ENCODE results near the gene ZMYND15. TPM values are rescaled to one million over a fixed set of nuclear protein-coding genes. Genes with fewer than 3 reads are reported as not detected.

ZMYND15 gene
- total RNA-seq, 1 experiment from 2014 or later: 2.8 TPM

DNA sequence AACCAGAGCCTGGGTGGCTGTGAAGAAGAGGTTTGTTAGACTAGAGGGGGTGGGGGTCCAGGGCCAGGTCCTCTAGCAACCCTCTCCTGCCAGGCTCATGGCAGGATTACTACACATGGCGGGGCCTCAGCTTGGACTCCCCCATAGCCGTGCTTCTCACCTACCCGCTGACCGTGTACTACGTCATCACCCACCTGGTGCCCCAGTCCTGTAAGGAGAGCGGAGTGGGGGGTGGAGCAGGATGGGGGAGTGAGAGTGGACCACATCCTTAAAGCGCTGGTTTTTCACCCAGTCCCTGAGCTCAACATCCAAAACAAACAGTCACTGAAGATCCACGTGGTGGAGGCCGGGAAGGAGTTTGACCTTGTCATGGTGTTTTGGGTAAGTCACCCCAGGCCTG, 4.3 kb downstream of the ZMYND15 start:
- no peak overlapping the region for H3K4me2 ChIP-seq (ENCODE audit: low read length)
- H3K9ac ChIP-seq (ENCODE audit: low read length): no peak overlapping the region
- BruUV-seq (replicated peaks): no TSS peak
- no peaks in the 10 kb centered on the region for H3K27me3 ChIP-seq (ENCODE audit: insufficient read depth, low read length)
- H3K36me3 ChIP-seq (ENCODE audit: control insufficient read depth in 1 of 2, insufficient read depth in 2 of 2, low read length in 2 of 2): no peaks in the 10 kb centered on the region
- no peak for ATAC-seq
- no peak for DNase-seq (ENCODE audit: low read depth, low spot score)
- intact Hi-C loops (cut with micrococcal nuclease): no loop called here
- H3K9me3 ChIP-seq (ENCODE audit: control insufficient read depth in 1 of 2, insufficient read depth in 1 of 2, low read depth in 1 of 2, low read length in 2 of 2): no peaks in the 10 kb centered on the region
- H3K27ac ChIP-seq (ENCODE audit: low read depth, low read length): no peak overlapping the region
- ChIA-PET CTCF (no interaction called here), RAD21 (ENCODE audit: low non-redundant PET in 1 of 2, low total read pairs in 2 of 2, uncharacterized antibody in 2 of 2, unreplicated experiment in 2 of 2) (interaction anchor here in 1 of 2 experiments (0.6 kb wide), 1 partner anchor 68 kb away, joined by 3 read pairs; no protein-coding TSS in a partner anchor), POLR2A (no interaction called here)
- no peaks in the 10 kb centered on the region for H4K20me1 ChIP-seq (ENCODE audit: insufficient read depth)
- no peak overlapping the region for H3K4me3 ChIP-seq (replicated peaks in 1 of 2; ENCODE audit: low read depth in 1 of 2, low read length in 2 of 2)
- no peak overlapping the region for H2AFZ ChIP-seq (ENCODE audit: low read depth, low read length, poor library complexity, severe bottlenecking)
- H3K9me2 ChIP-seq (ENCODE audit: insufficient read depth): no peaks in the 10 kb centered on the region
- H3K4me1 ChIP-seq (ENCODE audit: control insufficient read depth in 1 of 2, insufficient read depth in 2 of 2, low read length in 2 of 2): peaks cover 2 to 11% of the 10 kb centered on the region in 2 experiments; a peak in 3 of 4 replicates
- H3K79me2 ChIP-seq (ENCODE audit: insufficient read depth, low read length): no peaks in the 10 kb centered on the region; the same call in 1 of the 2 replicates
- TF ChIP-seq, protein P1, sequence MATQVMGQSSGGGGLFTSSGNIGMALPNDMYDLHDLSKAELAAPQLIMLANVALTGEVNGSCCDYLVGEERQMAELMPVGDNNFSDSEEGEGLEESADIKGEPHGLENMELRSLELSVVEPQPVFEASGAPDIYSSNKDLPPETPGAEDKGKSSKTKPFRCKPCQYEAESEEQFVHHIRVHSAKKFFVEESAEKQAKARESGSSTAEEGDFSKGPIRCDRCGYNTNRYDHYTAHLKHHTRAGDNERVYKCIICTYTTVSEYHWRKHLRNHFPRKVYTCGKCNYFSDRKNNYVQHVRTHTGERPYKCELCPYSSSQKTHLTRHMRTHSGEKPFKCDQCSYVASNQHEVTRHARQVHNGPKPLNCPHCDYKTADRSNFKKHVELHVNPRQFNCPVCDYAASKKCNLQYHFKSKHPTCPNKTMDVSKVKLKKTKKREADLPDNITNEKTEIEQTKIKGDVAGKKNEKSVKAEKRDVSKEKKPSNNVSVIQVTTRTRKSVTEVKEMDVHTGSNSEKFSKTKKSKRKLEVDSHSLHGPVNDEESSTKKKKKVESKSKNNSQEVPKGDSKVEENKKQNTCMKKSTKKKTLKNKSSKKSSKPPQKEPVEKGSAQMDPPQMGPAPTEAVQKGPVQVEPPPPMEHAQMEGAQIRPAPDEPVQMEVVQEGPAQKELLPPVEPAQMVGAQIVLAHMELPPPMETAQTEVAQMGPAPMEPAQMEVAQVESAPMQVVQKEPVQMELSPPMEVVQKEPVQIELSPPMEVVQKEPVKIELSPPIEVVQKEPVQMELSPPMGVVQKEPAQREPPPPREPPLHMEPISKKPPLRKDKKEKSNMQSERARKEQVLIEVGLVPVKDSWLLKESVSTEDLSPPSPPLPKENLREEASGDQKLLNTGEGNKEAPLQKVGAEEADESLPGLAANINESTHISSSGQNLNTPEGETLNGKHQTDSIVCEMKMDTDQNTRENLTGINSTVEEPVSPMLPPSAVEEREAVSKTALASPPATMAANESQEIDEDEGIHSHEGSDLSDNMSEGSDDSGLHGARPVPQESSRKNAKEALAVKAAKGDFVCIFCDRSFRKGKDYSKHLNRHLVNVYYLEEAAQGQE (IDR thresholded peaks at IDR 0.05; ENCODE audit: low read depth): no peak
- TF ChIP-seq CEBPB (IDR thresholded peaks at IDR 0.05; ENCODE audit: low read depth): no peak
- TF ChIP-seq EZH2phosphoT487 (IDR thresholded peaks at IDR 0.05; ENCODE audit: borderline replicate concordance): no peak
- TF ChIP-seq RAD21 (IDR thresholded peaks at IDR 0.05; ENCODE audit: low read depth): no peak
- no peak for TF ChIP-seq YY1 (IDR thresholded peaks at IDR 0.05; ENCODE audit: extremely low read depth, insufficient replicate concordance, low read depth, low read length)
- TF ChIP-seq, protein P2, sequence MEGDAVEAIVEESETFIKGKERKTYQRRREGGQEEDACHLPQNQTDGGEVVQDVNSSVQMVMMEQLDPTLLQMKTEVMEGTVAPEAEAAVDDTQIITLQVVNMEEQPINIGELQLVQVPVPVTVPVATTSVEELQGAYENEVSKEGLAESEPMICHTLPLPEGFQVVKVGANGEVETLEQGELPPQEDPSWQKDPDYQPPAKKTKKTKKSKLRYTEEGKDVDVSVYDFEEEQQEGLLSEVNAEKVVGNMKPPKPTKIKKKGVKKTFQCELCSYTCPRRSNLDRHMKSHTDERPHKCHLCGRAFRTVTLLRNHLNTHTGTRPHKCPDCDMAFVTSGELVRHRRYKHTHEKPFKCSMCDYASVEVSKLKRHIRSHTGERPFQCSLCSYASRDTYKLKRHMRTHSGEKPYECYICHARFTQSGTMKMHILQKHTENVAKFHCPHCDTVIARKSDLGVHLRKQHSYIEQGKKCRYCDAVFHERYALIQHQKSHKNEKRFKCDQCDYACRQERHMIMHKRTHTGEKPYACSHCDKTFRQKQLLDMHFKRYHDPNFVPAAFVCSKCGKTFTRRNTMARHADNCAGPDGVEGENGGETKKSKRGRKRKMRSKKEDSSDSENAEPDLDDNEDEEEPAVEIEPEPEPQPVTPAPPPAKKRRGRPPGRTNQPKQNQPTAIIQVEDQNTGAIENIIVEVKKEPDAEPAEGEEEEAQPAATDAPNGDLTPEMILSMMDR (IDR thresholded peaks at IDR 0.05 in 2 of 3, conservative IDR thresholded peaks at IDR 0.05 in 1 of 3; ENCODE audit: borderline replicate concordance in 1 of 3, insufficient read depth in 1 of 3, low read depth in 2 of 3, low read length in 2 of 3): no peak
- no peak for TF ChIP-seq POLR2A (IDR thresholded peaks at IDR 0.05; ENCODE audit: borderline replicate concordance, extremely low read depth, insufficient read depth, insufficient read length)
- TF ChIP-seq EZH2 (IDR thresholded peaks at IDR 0.05): no peak
- TF ChIP-seq FOSL1 (IDR thresholded peaks at IDR 0.05; ENCODE audit: low read depth): no peak
- no peak for TF ChIP-seq ZFX (IDR thresholded peaks at IDR 0.05)
- no peak for TF ChIP-seq SRF (IDR thresholded peaks at IDR 0.05; ENCODE audit: low read depth)
- no peak for TF ChIP-seq ZNF274 (IDR thresholded peaks at IDR 0.05; ENCODE audit: low read depth, low read length)
- TF ChIP-seq SIN3A (IDR thresholded peaks at IDR 0.05; ENCODE audit: low read depth): no peak
